IMR-90 (cell line): Measurements from ENCODE around the gene LDHD. TPM values are rescaled to one million over a fixed set of nuclear protein-coding genes. Genes with fewer than 3 reads are reported as not detected.

Experiments
- ATAC-seq: fragments of 200-7000 bp; cut with Tn5 transposase; 2 replicates; pipeline ENCODE4 v1.9.1; 2020; ENCODE audit warnings: low read depth, mild to moderate bottlenecking, moderate library complexity
- BruUV-seq: library from RNA; stranded (reverse); fragments of 400-500 nt; replicated peaks from 2 replicates; lab custom pipeline; 2021; lab: Mats Ljungman, UMichigan
- CTCF ChIA-PET: fragments of 300-600 bp; formaldehyde crosslinking; extraction: SDS; loops from one replicate; lab custom pipeline; 2021; ENCODE audit warnings: antibody characterized with exemption; lab: Yijun Ruan, JAX
- POLR2A ChIA-PET: fragments of 300-600 bp; sonication (Branson Sonifier 250); formaldehyde crosslinking; loops from one replicate; lab custom pipeline; 2022; ENCODE audit warnings: antibody characterized with exemption; ENCODE audit not compliant: unreplicated experiment; lab: Charles Lee
- DNase-seq: peaks from one replicate; pipeline ENCODE4 v3.0.0; 2013
- H2AFZ ChIP-seq: replicated peaks from 2 replicates; pipeline ENCODE3; 2013; ENCODE audit warnings: low read length, mild to moderate bottlenecking; ENCODE audit not compliant: poor library complexity
- H2AK5ac ChIP-seq: 2 replicates; pipeline ENCODE4 v1.6.1; 2013; ENCODE audit warnings: low read depth, low read length, inconsistent platforms
- H2AK9ac ChIP-seq: replicated peaks from 2 replicates; pipeline ENCODE3; 2013; ENCODE audit warnings: mild to moderate bottlenecking, low read depth, low read length, moderate library complexity; ENCODE audit not compliant: poor library complexity
- H2BK120ac ChIP-seq: 2 replicates; pipeline ENCODE4 v1.6.1; 2013; ENCODE audit warnings: low read depth, low read length, inconsistent platforms
- H2BK15ac ChIP-seq: 3 replicates; pipeline ENCODE4 v1.6.1; 2013; ENCODE audit warnings: low read depth, low read length, inconsistent platforms
- H2BK20ac ChIP-seq: 2 replicates; pipeline ENCODE4 v1.6.1; 2013; ENCODE audit warnings: low read depth, mild to moderate bottlenecking, inconsistent platforms, low read length, moderate library complexity
- H2BK5ac ChIP-seq: 2 replicates; pipeline ENCODE4 v1.6.1; 2013; ENCODE audit warnings: mild to moderate bottlenecking, low read depth, low read length, inconsistent platforms; ENCODE audit not compliant: poor library complexity, severe bottlenecking
- H3K14ac ChIP-seq: replicated peaks from 2 replicates; pipeline ENCODE4 v1.6.1; 2013; ENCODE audit warnings: low read depth, low read length, inconsistent platforms
- H3K18ac ChIP-seq: 2 replicates; pipeline ENCODE4 v1.6.1; 2013; ENCODE audit warnings: low read depth, low read length, control low read depth
- H3K23ac ChIP-seq: 2 replicates; pipeline ENCODE4 v1.6.1; 2013; ENCODE audit warnings: low read depth, low read length, inconsistent platforms
- H3K27ac ChIP-seq: 2 replicates; pipeline ENCODE4 v1.5.1; 2013; ENCODE audit warnings: mild to moderate bottlenecking, control low read depth, low read length; ENCODE audit not compliant: insufficient read depth
- H3K27me3 ChIP-seq: 2 replicates; pipeline ENCODE4 v1.6.1; 2013; ENCODE audit warnings: low read length; ENCODE audit not compliant: control insufficient read depth, insufficient read depth
- H3K36me3 ChIP-seq: 2 replicates; pipeline ENCODE4 v1.6.1; 2013; ENCODE audit warnings: low read length, mixed read lengths; ENCODE audit not compliant: control insufficient read depth, insufficient read depth
- H3K4ac ChIP-seq: 2 replicates; pipeline ENCODE4 v1.6.1; 2013; ENCODE audit warnings: low read depth, low read length, inconsistent platforms
- H3K4me1 ChIP-seq: 2 replicates; pipeline ENCODE4 v1.6.1; 2013; ENCODE audit warnings: low read length, mixed read lengths; ENCODE audit not compliant: control insufficient read depth, insufficient read depth
- H3K4me2 ChIP-seq: 2 replicates; pipeline ENCODE4 v1.6.1; 2013; ENCODE audit warnings: low read depth, mild to moderate bottlenecking, control low read depth, low read length, moderate library complexity
- H3K4me3 ChIP-seq: 2 replicates; pipeline ENCODE4 v1.5.1; 2013; ENCODE audit warnings: low read depth, mild to moderate bottlenecking, control low read depth, low read length, moderate library complexity; ENCODE audit not compliant: insufficient read depth
- H3K56ac ChIP-seq: 2 replicates; pipeline ENCODE4 v1.6.1; 2013; ENCODE audit warnings: low read length, inconsistent platforms; ENCODE audit not compliant: insufficient read depth; ENCODE audit errors: extremely low read depth
- H3K79me1 ChIP-seq, 2 experiments: 2 replicates each; pipeline ENCODE4 v1.6.1; 2013; ENCODE audit warnings: low read length in 2 of 2, inconsistent platforms in 1 of 2, low read depth in 1 of 2
- H3K9ac ChIP-seq: 2 replicates; pipeline ENCODE4 v1.6.1; 2013; ENCODE audit warnings: low read depth, low read length, control low read depth
- H3K9me1 ChIP-seq: 2 replicates; pipeline ENCODE4 v1.6.1; 2013; ENCODE audit warnings: low read length, inconsistent platforms; ENCODE audit not compliant: insufficient read depth
- H3K9me3 ChIP-seq: 2 replicates; pipeline ENCODE4 v1.6.1; 2013; ENCODE audit warnings: low read length; ENCODE audit not compliant: control insufficient read depth, insufficient read depth
- H4K20me1 ChIP-seq: 2 replicates; pipeline ENCODE4 v1.6.1; 2013; ENCODE audit warnings: low read length, inconsistent platforms; ENCODE audit not compliant: insufficient read depth
- H4K5ac ChIP-seq: 2 replicates; pipeline ENCODE4 v1.6.1; 2013; ENCODE audit warnings: mild to moderate bottlenecking, low read depth, low read length, control low read depth
- H4K8ac ChIP-seq, 2 experiments: 2 replicates each; pipeline ENCODE4 v1.6.1; 2013; ENCODE audit warnings: low read depth in 2 of 2, low read length in 2 of 2, control low read depth in 1 of 2, inconsistent platforms in 1 of 2
- H4K91ac ChIP-seq: 2 replicates; pipeline ENCODE4 v1.6.1; 2013; ENCODE audit warnings: low read depth, low read length, inconsistent platforms; ENCODE audit not compliant: insufficient read depth
- BHLHE40 ChIP-seq: fragments of 150-350 bp; IDR thresholded peaks from 2 replicates; pipeline ENCODE4 v1.6.1; 2016; ENCODE audit warnings: mild to moderate bottlenecking, low read depth, low read length
- CEBPB ChIP-seq: IDR thresholded peaks from 2 replicates; pipeline ENCODE4 v1.6.1; 2012; ENCODE audit warnings: low read depth, low read length, improper control_type of control experiment
- CHD1 ChIP-seq: IDR thresholded peaks from 2 replicates; pipeline ENCODE4 v1.6.1; 2012; ENCODE audit warnings: low read depth, low read length, improper control_type of control experiment
- MXI1 ChIP-seq: IDR thresholded peaks from 2 replicates; pipeline ENCODE4 v1.6.1; 2012; ENCODE audit warnings: low read depth, mild to moderate bottlenecking, low read length, moderate library complexity, borderline replicate concordance
- NFE2L2 ChIP-seq: fragments of 150-350 bp; IDR thresholded peaks from 2 replicates; pipeline ENCODE4 v1.6.1; 2016; ENCODE audit warnings: low read depth, mild to moderate bottlenecking, low read length
- POLR2A ChIP-seq: IDR thresholded peaks from 2 replicates; pipeline ENCODE4 v1.6.1; 2012; ENCODE audit warnings: mild to moderate bottlenecking, low read depth, low read length
- RAD21 ChIP-seq: IDR thresholded peaks from 2 replicates; pipeline ENCODE4 v1.6.1; 2012; ENCODE audit warnings: low read length, improper control_type of control experiment
- RCOR1 ChIP-seq: IDR thresholded peaks from 2 replicates; pipeline ENCODE4 v1.6.1; 2012; ENCODE audit warnings: mild to moderate bottlenecking, low read length, improper control_type of control experiment; ENCODE audit not compliant: insufficient replicate concordance
- RFX5 ChIP-seq: IDR thresholded peaks from 2 replicates; pipeline ENCODE4 v1.8.0; 2012; ENCODE audit warnings: low read depth, mild to moderate bottlenecking, low read length, moderate library complexity
- SMC3 ChIP-seq: fragments of 150-350 bp; IDR thresholded peaks from 2 replicates; pipeline ENCODE4 v1.6.1; 2016; ENCODE audit warnings: low read depth, mild to moderate bottlenecking, antibody characterized with exemption, low read length, moderate library complexity
- WGBS, 2 experiments: methylation state at CpG; one replicate each; pipeline versions ENCODE4 v1.1.5 to v1.1.7; 2013; ENCODE audit warnings: missing lambda C conversion rate in 2 of 2; ENCODE audit not compliant: insufficient read length in 1 of 2; ENCODE audit errors: extremely low coverage in 2 of 2; 5-methylcytosine and 5-hydroxymethylcytosine counted together
- dilution Hi-C: fragments of 300-500 bp; cut with HindIII; formaldehyde crosslinking; loops from one replicate; pipeline ENCODE4 v1.14.3; 2018; ENCODE audit warnings: low sequenced_read_pairs; ENCODE audit not compliant: unreplicated experiment
- in situ Hi-C: fragments of 300-500 bp; cut with MboI; formaldehyde crosslinking; loops from 3 replicates; pipeline ENCODE4 v1.14.3; 2019; ENCODE audit warnings: low sequenced_read_pairs, inconsistent platforms, mixed read lengths
- intact Hi-C: fragments of 100-400 bp; cut with micrococcal nuclease; formaldehyde crosslinking; loops from 2 replicates; pipeline ENCODE4 v1.10.0; 2022
- polyA plus RNA-seq, 3 experiments: library from polyadenylated mRNA; depleted of rRNA; stranded (reverse); fragments of >200 nt; gene quantifications; 2 replicates each; pipeline ENCODE4 v1.2.3, GENCODE V29; 2012; ENCODE audit warnings: low replicate concordance in 1 of 3
- total RNA-seq: library from RNA; depleted of rRNA; stranded (reverse); fragments of >200 nt; gene quantifications from 2 replicates; pipeline ENCODE4 v1.2.3, GENCODE V29; 2012
- TF ChIP-seq, protein P1 (sequence below): conservative IDR thresholded peaks from 2 replicates; pipeline ENCODE4 v1.5.1; 2012; ENCODE audit warnings: mild to moderate bottlenecking, low read depth, low read length, improper control_type of control experiment
- TF ChIP-seq, protein P2 (sequence below): fragments of 150-350 bp; IDR thresholded peaks from 2 replicates; pipeline ENCODE4 v1.6.1; 2017; ENCODE audit warnings: mild to moderate bottlenecking, antibody characterized with exemption, low read length, low read depth
- TF ChIP-seq, protein P3 (sequence below): fragments of 150-350 bp; IDR thresholded peaks from 2 replicates; pipeline ENCODE4 v1.6.1; 2016; ENCODE audit warnings: low read depth, mild to moderate bottlenecking, low read length, moderate library complexity, borderline replicate concordance

LDHD gene
- total and polyA plus RNA-seq, 2 of the 4 experiments (the other 2 are of a cell fraction) = under 0.01 to 0.26 TPM

DNA sequence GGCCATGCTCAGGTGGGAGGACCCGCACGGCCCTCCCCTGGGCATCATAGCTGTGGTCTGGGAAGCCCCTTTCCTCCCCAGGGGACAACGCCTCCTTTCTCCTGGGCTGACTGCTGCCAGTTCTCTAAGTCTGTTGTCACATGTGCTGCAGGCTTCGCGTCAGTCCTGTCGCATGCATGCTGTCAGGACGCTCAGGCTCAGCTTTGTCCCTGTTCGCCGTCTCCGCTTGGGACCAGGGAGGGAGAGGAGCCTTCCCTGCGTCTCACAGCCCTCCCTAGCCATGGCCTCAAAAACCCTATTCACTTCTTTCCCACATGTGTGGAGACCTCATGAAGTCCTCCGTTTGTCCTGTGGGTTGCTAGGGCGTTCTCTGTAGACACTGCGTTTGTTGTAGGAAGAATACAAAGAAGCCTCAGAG is 21.4 kb downstream of the LDHD start:
- ATAC-seq (no peak), DNase-seq (no peak)
- ChIA-PET CTCF (no interaction called here), POLR2A (no interaction called here)
- Histone ChIP-seq H3K79me1 (peaks cover 17 to 52% of the 10 kb centered on the region in 2 experiments), H3K9me1 (peaks cover 17% of the 10 kb centered on the region), H3K9ac (no peak overlapping the region), H3K18ac (no peak overlapping the region), H2AK5ac (0 out of 2 replicates have a peak overlapping the region, but pooled peaks have one; percentile 28), H3K27me3 (no peaks in the 10 kb centered on the region), H2AK9ac (no peak overlapping the region), H3K9me3 (no peaks in the 10 kb centered on the region), H4K20me1 (peaks cover 8% of the 10 kb centered on the region; the same call in 1 of the 2 replicates), H2BK120ac (no peak overlapping the region), H3K4ac (no peak overlapping the region), H3K4me3 (no peak overlapping the region), H4K91ac (no peak overlapping the region), H2BK20ac (no peak overlapping the region), H4K5ac (no peak overlapping the region), H3K23ac (no peak overlapping the region), H2BK5ac (no peak overlapping the region), H3K4me1 (peaks cover 8% of the 10 kb centered on the region; the same call in 1 of the 2 replicates), H3K36me3 (peaks cover 19% of the 10 kb centered on the region), H3K4me2 (no peak overlapping the region), H3K14ac (no peak overlapping the region), H2AFZ (no peak overlapping the region), H4K8ac (no peak overlapping the region), H2BK15ac (no peak overlapping the region), H3K56ac (no peak overlapping the region), H3K27ac (no peak overlapping the region)
- intact Hi-C loops = no loop called here
- in situ Hi-C loops = no loop called here
- dilution Hi-C loops = no loop called here
- no TSS peak for BruUV-seq
- TF ChIP-seq RFX5 (no peak), SMC3 (no peak), CHD1 (no peak), MXI1 (no peak), BHLHE40 (no peak), NFE2L2 (no peak), RCOR1 (no peak), CEBPB (no peak), POLR2A (no peak), RAD21 (no peak)
- TF ChIP-seq, protein P1, sequence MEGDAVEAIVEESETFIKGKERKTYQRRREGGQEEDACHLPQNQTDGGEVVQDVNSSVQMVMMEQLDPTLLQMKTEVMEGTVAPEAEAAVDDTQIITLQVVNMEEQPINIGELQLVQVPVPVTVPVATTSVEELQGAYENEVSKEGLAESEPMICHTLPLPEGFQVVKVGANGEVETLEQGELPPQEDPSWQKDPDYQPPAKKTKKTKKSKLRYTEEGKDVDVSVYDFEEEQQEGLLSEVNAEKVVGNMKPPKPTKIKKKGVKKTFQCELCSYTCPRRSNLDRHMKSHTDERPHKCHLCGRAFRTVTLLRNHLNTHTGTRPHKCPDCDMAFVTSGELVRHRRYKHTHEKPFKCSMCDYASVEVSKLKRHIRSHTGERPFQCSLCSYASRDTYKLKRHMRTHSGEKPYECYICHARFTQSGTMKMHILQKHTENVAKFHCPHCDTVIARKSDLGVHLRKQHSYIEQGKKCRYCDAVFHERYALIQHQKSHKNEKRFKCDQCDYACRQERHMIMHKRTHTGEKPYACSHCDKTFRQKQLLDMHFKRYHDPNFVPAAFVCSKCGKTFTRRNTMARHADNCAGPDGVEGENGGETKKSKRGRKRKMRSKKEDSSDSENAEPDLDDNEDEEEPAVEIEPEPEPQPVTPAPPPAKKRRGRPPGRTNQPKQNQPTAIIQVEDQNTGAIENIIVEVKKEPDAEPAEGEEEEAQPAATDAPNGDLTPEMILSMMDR = no peak
- TF ChIP-seq, protein P2, sequence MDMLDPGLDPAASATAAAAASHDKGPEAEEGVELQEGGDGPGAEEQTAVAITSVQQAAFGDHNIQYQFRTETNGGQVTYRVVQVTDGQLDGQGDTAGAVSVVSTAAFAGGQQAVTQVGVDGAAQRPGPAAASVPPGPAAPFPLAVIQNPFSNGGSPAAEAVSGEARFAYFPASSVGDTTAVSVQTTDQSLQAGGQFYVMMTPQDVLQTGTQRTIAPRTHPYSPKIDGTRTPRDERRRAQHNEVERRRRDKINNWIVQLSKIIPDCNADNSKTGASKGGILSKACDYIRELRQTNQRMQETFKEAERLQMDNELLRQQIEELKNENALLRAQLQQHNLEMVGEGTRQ = no peak
- TF ChIP-seq, protein P3, sequence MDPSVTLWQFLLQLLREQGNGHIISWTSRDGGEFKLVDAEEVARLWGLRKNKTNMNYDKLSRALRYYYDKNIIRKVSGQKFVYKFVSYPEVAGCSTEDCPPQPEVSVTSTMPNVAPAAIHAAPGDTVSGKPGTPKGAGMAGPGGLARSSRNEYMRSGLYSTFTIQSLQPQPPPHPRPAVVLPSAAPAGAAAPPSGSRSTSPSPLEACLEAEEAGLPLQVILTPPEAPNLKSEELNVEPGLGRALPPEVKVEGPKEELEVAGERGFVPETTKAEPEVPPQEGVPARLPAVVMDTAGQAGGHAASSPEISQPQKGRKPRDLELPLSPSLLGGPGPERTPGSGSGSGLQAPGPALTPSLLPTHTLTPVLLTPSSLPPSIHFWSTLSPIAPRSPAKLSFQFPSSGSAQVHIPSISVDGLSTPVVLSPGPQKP = no peak
- 98% methylated on average over 7 of the region's 14 CpGs; no CpG with 5 or more reads in 1 of the 2 experiments for WGBS, 2 experiments
